Nephron progenitor cell (in vitro differentiated cells): ENCODE results near the gene PIAS1.
A peak's percentile ranks its signal among the peaks of the same experiment; 100 is the strongest.
"Not testable (repeated sequence)": the region's sequence is repeated elsewhere in the genome, so short reads cannot be mapped to it uniquely, and the experiment has no call there.

Source experiments
- DNase-seq: peaks from one replicate; pipeline ENCODE4 v3.0.0; 2021
- H3K27ac Mint-ChIP-seq: 2 replicates; pipeline ENCODE4 v1.8.0; 2021; ENCODE audit warnings: mild to moderate bottlenecking, moderate library complexity, mixed read lengths
- H3K27me3 Mint-ChIP-seq: 2 replicates; pipeline ENCODE4 v1.8.0; 2021; ENCODE audit warnings: mild to moderate bottlenecking, low read depth, mixed read lengths; ENCODE audit not compliant: poor library complexity
- H3K36me3 Mint-ChIP-seq: 2 replicates; pipeline ENCODE4 v1.8.0; 2021; ENCODE audit warnings: low read depth, mixed read lengths
- H3K4me1 Mint-ChIP-seq: 2 replicates; pipeline ENCODE4 v1.8.0; 2021; ENCODE audit warnings: mixed read lengths
- H3K4me3 Mint-ChIP-seq: 2 replicates; pipeline ENCODE4 v1.8.0; 2021; ENCODE audit warnings: mild to moderate bottlenecking, moderate library complexity, mixed read lengths
- H3K9me3 Mint-ChIP-seq: 2 replicates; pipeline ENCODE4 v1.8.0; 2021; ENCODE audit warnings: mild to moderate bottlenecking, moderate library complexity, mixed read lengths
- CTCF ChIP-seq: fragments of 200-600 bp; sonication (generic); IDR thresholded peaks from 2 replicates; pipeline ENCODE4 v1.5.0; 2021; ENCODE audit warnings: antibody characterized with exemption

The PIAS1 gene

GRCh38 chr15:68053701-68054627, at the start of gene PIAS1:
PIAS1 (plus strand) TSS chr15:68054315; CDS start chr15:68054327, 12 bp downstream.
- Mint-ChIP-seq H3K27me3 (peaks cover 4% of the 10 kb centered on the region), H3K4me1 (peaks cover 40% of the 10 kb centered on the region), H3K27ac (peak within 1 kb of the TSS; percentile 92), H3K4me3 (peak within 1 kb of the TSS; percentile 96), H3K9me3 (no peaks in the 10 kb centered on the region), H3K36me3 (peaks cover 6% of the 10 kb centered on the region)
- peak; percentile 96 for DNase-seq
- no peak for TF ChIP-seq CTCF

- H3K27ac Mint-ChIP-seq, H3K4me1 Mint-ChIP-seq, DNase-seq, H3K36me3 Mint-ChIP-seq, H3K4me3 Mint-ChIP-seq, H3K27me3 Mint-ChIP-seq: not testable (repeated sequence)
- H3K9me3 Mint-ChIP-seq, result peaks cover 28% of the 10 kb centered on the region
Observed at GRCh38 chr15:68007642-68008041, 46.5 kb upstream of the PIAS1 start.

GRCh38 chr15:68010361-68011153, 43.6 kb upstream of the PIAS1 start:
- no peak for TF ChIP-seq CTCF
- DNase-seq, result no peak
- peaks cover 23% of the 10 kb centered on the region for H3K9me3 Mint-ChIP-seq
- H3K4me3 Mint-ChIP-seq, result no peak overlapping the region
- peaks cover 4% of the 10 kb centered on the region for H3K36me3 Mint-ChIP-seq
- no peaks in the 10 kb centered on the region for H3K4me1 Mint-ChIP-seq
- peaks cover 3% of the 10 kb centered on the region for H3K27me3 Mint-ChIP-seq
- H3K27ac Mint-ChIP-seq, result peak overlapping the region; percentile 50

- no peak overlapping the region for H3K4me3 Mint-ChIP-seq
- H3K4me1 Mint-ChIP-seq, result no peaks in the 10 kb centered on the region
- H3K36me3 Mint-ChIP-seq, result peaks cover 4% of the 10 kb centered on the region
- DNase-seq, result no peak
- H3K9me3 Mint-ChIP-seq, result peaks cover 8% of the 10 kb centered on the region
- H3K27ac Mint-ChIP-seq, result no peak overlapping the region
- peaks cover 3% of the 10 kb centered on the region for H3K27me3 Mint-ChIP-seq
- TF ChIP-seq CTCF, result no peak
Observed at GRCh38 chr15:68012911-68013310, 41.2 kb upstream of the PIAS1 start.

- H3K4me1 Mint-ChIP-seq, result no peaks in the 10 kb centered on the region
- H3K36me3 Mint-ChIP-seq, result no peaks in the 10 kb centered on the region
- no peak for DNase-seq
- no peak overlapping the region for H3K4me3 Mint-ChIP-seq
- no peak for TF ChIP-seq CTCF
- H3K9me3 Mint-ChIP-seq, result no peaks in the 10 kb centered on the region
- no peak overlapping the region for H3K27ac Mint-ChIP-seq
- peaks cover 3% of the 10 kb centered on the region for H3K27me3 Mint-ChIP-seq
Observed at GRCh38 chr15:68014219-68014618, 39.9 kb upstream of the PIAS1 start.

- H3K4me1 Mint-ChIP-seq, result peaks cover 2% of the 10 kb centered on the region
- no peak for DNase-seq
- TF ChIP-seq CTCF, result no peak
- no peak overlapping the region for H3K4me3 Mint-ChIP-seq
- H3K9me3 Mint-ChIP-seq, result no peaks in the 10 kb centered on the region
- H3K36me3 Mint-ChIP-seq, result no peaks in the 10 kb centered on the region
- H3K27me3 Mint-ChIP-seq, result no peaks in the 10 kb centered on the region
- H3K27ac Mint-ChIP-seq, result no peak overlapping the region
Observed at GRCh38 chr15:68015244-68015643, 38.9 kb upstream of the PIAS1 start.
